HL-60 (cell line): ENCODE measurements around the gene PRX.

Experiments
- DNase-seq, 2 experiments: peaks; one replicate each; pipeline ENCODE4 v3.0.0-alpha.2; 2010 to 2020; ENCODE audit warnings: low read depth in 1 of 2, low spot score in 1 of 2
- H3K27ac ChIP-seq: fragments of 250-450 bp; sonication (Bioruptor Pico); replicated peaks from 2 replicates; pipeline ENCODE4 v1.5.1; 2020; ENCODE audit warnings: mild to moderate bottlenecking, moderate library complexity
- H3K27me3 ChIP-seq: fragments of 250-450 bp; sonication (Bioruptor Pico); 2 replicates; pipeline ENCODE4 v1.5.1; 2021; ENCODE audit warnings: mild to moderate bottlenecking, moderate library complexity; ENCODE audit not compliant: insufficient read depth, poor library complexity, severe bottlenecking
- H3K4me3 ChIP-seq: replicated peaks from 2 replicates; pipeline ENCODE4 v1.5.1; 2011; ENCODE audit warnings: mild to moderate bottlenecking, control low read depth, low read length; ENCODE audit not compliant: insufficient read depth
- GABPA ChIP-seq: IDR thresholded peaks from 2 replicates; pipeline ENCODE4 v1.6.1; 2012; ENCODE audit warnings: low read depth
- POLR2AphosphoS5 ChIP-seq: IDR thresholded peaks from 2 replicates; pipeline ENCODE4 v1.6.1; 2012; ENCODE audit warnings: low read depth
- SPI1 ChIP-seq: IDR thresholded peaks from 2 replicates; pipeline ENCODE4 v1.6.1; 2012; ENCODE audit warnings: low read depth, mild to moderate bottlenecking, borderline replicate concordance
- TF ChIP-seq, protein P1 (sequence below): IDR thresholded peaks from 2 replicates; pipeline ENCODE4 v1.6.1; 2012; ENCODE audit warnings: low read depth; ENCODE audit not compliant: insufficient replicate concordance
- TF ChIP-seq, protein P2 (sequence below): IDR thresholded peaks from one replicate; pipeline ENCODE4 v1.5.1; 2011; ENCODE audit warnings: low read length, control low read depth, inconsistent platforms; ENCODE audit not compliant: insufficient read depth

Gene PRX

DNA sequence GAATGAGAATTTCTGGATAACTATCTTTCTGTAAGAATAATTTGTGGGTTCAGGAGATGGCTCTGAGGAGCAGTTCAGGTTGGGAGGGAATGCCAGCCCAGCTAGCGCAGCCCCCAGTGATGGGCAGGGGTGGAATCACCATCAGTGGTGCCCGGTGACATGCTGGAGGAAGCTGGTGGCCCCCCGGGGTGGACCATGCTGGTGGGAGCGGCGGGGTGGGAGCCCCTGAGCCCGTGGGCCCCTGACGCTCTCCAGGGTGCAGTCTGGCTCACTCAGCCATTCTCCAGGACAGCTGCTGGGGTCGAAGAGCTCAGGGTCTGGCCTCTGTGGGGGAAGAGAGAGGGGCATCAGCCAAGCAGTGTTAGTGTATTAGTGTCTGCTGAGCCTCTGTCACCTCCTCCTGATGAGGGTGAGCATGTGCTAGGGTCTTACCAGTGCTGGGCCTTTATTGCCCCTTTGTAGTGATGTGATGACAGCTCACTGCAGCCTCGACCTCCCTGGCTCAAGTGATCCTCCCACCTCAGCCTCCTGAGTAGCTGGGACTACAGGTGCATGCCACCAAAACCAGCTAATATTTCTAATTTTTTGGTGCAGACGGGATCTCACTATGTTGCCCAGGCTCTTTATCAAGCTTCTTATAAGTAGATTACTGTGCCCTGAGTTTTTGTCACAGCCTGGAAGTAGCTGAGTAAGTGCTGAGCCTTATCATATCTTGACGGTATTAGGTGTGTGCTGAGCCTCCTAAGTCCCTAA, 33.6 kb downstream of the PRX start:
- no peak overlapping the region for H3K27ac ChIP-seq
- no peaks in the 10 kb centered on the region for H3K27me3 ChIP-seq
- no peak for DNase-seq
- TF ChIP-seq, protein P1, sequence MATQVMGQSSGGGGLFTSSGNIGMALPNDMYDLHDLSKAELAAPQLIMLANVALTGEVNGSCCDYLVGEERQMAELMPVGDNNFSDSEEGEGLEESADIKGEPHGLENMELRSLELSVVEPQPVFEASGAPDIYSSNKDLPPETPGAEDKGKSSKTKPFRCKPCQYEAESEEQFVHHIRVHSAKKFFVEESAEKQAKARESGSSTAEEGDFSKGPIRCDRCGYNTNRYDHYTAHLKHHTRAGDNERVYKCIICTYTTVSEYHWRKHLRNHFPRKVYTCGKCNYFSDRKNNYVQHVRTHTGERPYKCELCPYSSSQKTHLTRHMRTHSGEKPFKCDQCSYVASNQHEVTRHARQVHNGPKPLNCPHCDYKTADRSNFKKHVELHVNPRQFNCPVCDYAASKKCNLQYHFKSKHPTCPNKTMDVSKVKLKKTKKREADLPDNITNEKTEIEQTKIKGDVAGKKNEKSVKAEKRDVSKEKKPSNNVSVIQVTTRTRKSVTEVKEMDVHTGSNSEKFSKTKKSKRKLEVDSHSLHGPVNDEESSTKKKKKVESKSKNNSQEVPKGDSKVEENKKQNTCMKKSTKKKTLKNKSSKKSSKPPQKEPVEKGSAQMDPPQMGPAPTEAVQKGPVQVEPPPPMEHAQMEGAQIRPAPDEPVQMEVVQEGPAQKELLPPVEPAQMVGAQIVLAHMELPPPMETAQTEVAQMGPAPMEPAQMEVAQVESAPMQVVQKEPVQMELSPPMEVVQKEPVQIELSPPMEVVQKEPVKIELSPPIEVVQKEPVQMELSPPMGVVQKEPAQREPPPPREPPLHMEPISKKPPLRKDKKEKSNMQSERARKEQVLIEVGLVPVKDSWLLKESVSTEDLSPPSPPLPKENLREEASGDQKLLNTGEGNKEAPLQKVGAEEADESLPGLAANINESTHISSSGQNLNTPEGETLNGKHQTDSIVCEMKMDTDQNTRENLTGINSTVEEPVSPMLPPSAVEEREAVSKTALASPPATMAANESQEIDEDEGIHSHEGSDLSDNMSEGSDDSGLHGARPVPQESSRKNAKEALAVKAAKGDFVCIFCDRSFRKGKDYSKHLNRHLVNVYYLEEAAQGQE = no peak
- TF ChIP-seq POLR2AphosphoS5 (no peak), GABPA (no peak), SPI1 (no peak)
- TF ChIP-seq, protein P2, sequence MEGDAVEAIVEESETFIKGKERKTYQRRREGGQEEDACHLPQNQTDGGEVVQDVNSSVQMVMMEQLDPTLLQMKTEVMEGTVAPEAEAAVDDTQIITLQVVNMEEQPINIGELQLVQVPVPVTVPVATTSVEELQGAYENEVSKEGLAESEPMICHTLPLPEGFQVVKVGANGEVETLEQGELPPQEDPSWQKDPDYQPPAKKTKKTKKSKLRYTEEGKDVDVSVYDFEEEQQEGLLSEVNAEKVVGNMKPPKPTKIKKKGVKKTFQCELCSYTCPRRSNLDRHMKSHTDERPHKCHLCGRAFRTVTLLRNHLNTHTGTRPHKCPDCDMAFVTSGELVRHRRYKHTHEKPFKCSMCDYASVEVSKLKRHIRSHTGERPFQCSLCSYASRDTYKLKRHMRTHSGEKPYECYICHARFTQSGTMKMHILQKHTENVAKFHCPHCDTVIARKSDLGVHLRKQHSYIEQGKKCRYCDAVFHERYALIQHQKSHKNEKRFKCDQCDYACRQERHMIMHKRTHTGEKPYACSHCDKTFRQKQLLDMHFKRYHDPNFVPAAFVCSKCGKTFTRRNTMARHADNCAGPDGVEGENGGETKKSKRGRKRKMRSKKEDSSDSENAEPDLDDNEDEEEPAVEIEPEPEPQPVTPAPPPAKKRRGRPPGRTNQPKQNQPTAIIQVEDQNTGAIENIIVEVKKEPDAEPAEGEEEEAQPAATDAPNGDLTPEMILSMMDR = no peak
- no peak overlapping the region for H3K4me3 ChIP-seq

DNA sequence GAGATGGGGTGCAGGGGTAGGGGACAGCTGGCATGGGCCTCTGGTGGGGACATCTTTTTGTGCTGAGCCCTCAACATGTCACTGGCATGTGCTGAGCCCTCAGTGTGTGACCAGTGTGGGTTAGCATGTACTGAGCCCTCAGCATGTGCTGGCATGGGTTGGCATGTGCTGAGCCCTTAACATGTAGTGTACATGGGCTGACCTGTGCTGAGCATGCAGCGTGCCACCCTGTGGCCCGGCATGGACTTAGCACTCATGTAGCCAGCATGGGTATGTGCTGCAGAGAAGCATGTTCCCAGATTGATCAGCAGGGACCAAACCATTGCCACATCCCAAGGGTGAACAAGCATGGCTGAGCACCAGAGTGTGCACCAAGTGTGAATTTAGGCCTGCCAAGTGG, 34.7 kb downstream of the PRX start:
- Histone ChIP-seq H3K27me3 (no peaks in the 10 kb centered on the region), H3K4me3 (no peak overlapping the region), H3K27ac (no peak overlapping the region)
- TF ChIP-seq, protein P1 = no peak
- TF ChIP-seq GABPA (no peak), POLR2AphosphoS5 (no peak), SPI1 (no peak)
- TF ChIP-seq, protein P2 = no peak
- DNase-seq = no peak

DNA sequence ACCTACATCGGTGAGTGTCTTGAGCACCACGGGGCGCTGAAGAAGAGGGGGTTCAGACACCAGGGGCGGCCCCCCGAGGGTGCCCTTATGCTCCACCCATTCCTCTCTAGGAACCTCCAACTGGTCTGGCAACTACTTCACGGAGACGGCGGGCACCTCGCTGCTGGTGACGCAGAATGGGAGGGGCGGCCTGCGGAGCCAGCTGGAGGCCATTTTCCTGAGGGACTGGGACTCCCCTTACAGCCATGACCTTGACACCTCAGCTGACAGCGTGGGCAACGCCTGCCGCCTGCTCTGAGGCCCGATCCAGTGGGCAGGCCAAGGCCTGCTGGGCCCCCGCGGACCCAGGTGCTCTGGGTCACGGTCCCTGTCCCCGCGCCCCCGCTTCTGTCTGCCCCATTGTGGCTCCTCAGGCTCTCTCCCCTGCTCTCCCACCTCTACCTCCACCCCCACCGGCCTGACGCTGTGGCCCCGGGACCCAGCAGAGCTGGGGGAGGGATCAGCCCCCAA, 35.2 kb downstream of the PRX start:
- TF ChIP-seq, protein P2 = no peak
- TF ChIP-seq, protein P1 = no peak
- TF ChIP-seq SPI1 (no peak), POLR2AphosphoS5 (no peak), GABPA (no peak)
- H3K4me3 ChIP-seq = no peak overlapping the region
- H3K27me3 ChIP-seq = no peaks in the 10 kb centered on the region
- no peak overlapping the region for H3K27ac ChIP-seq
- DNase-seq = no peak
